Measurements from ENCODE around the gene LNP1. TPM values are rescaled to one million over a fixed set of nuclear protein-coding genes. Genes with fewer than 3 reads are reported as not detected.
A peak's percentile ranks its signal among the peaks of the same experiment; 100 is the strongest.

Gene LNP1
- total RNA-seq, 2 experiments from 2014 or later, result 1.9 to 2.4 TPM

- H3K9me3 Mint-ChIP-seq, result peaks cover 16% of the 10 kb centered on the region
- POLR2A ChIA-PET, result interaction anchor here (1.7 to 4.5 kb wide), 5 partner anchors 63 to 307 kb away, joined by 6 to 44 read pairs (median 13); partner anchors contain the start of genes NIT2 and TFG
- peak overlapping the region; percentile 16 for H3K27ac Mint-ChIP-seq
- no peaks in the 10 kb centered on the region for H3K27me3 Mint-ChIP-seq
- CTCF ChIA-PET, result no interaction called here
- DNase-seq, result no peak
- H3K4me1 Mint-ChIP-seq, result peaks cover 51% of the 10 kb centered on the region
- H3K4me3 Mint-ChIP-seq, result peak overlapping the region; percentile 90
- peaks cover 26% of the 10 kb centered on the region for H3K36me3 Mint-ChIP-seq (ENCODE audit: low read depth)
Measured at GRCh38 chr3:100402891-100403290, 1.6 kb downstream of the LNP1 start.

- no peak overlapping the region for H3K27ac Mint-ChIP-seq
- H3K9me3 Mint-ChIP-seq, result peaks cover 21% of the 10 kb centered on the region
- ChIA-PET CTCF (interaction anchor here (0.7 kb wide), 1 partner anchor 22 kb away, joined by 3 read pairs; no protein-coding TSS in a partner anchor), POLR2A (interaction anchor here (1.1 to 4.5 kb wide), 3 partner anchors 68 to 405 kb away, joined by 3 to 44 read pairs (median 15); partner anchors contain the start of genes NIT2 and TFG)
- H3K36me3 Mint-ChIP-seq (ENCODE audit: low read depth), result peaks cover 30% of the 10 kb centered on the region
- peaks cover 46% of the 10 kb centered on the region for H3K4me1 Mint-ChIP-seq
- peak overlapping the region; percentile 90 for H3K4me3 Mint-ChIP-seq
- DNase-seq, result peak; percentile 21
- no peaks in the 10 kb centered on the region for H3K27me3 Mint-ChIP-seq
Measured at GRCh38 chr3:100403362-100404249, 2.3 kb downstream of the LNP1 start.

GRCh38 chr3:100404250-100404548 lies 2.9 kb downstream of the LNP1 start:
- Mint-ChIP-seq H3K27ac (no peak overlapping the region), H3K9me3 (peaks cover 24% of the 10 kb centered on the region), H3K4me1 (peaks cover 40% of the 10 kb centered on the region), H3K27me3 (no peaks in the 10 kb centered on the region), H3K36me3 (ENCODE audit: low read depth) (peaks cover 31% of the 10 kb centered on the region), H3K4me3 (no peak overlapping the region)
- DNase-seq, result no peak
- ChIA-PET CTCF (interaction anchor here (1.1 kb wide), 1 partner anchor 87 kb away, joined by 3 read pairs; no protein-coding TSS in a partner anchor), POLR2A (interaction anchor here (1.1 kb wide), 1 partner anchor 404 kb away, joined by 3 read pairs; no protein-coding TSS in a partner anchor)

DNA sequence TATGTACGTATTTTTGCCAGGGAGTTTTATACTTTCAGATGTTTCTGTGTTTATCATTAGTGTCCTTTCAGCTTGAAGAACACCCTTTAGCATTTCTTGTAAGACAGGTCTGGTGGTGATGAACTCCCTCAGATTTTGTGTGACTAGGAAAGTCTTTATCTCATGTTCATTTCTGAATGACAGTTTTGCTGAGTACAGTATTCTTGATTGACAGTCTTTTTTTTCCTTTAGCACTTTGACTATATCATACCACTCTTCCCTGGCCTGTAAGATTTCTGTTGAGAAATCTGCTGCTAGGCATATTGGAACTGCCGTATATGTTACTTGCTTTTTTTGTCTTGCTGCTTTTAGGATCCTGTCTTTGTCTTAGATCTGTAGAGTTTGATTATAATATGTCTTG lies 5.8 kb downstream of the LNP1 start:
- peaks cover 24% of the 10 kb centered on the region for H3K4me1 Mint-ChIP-seq
- H3K9me3 Mint-ChIP-seq, result peaks cover 27% of the 10 kb centered on the region
- CTCF ChIA-PET, result no interaction called here
- peaks cover 36% of the 10 kb centered on the region for H3K36me3 Mint-ChIP-seq (ENCODE audit: low read depth)
- POLR2A ChIA-PET, result no interaction called here
- H3K27ac Mint-ChIP-seq, result no peak overlapping the region
- no peak for DNase-seq
- no peak overlapping the region for H3K4me3 Mint-ChIP-seq
- H3K27me3 Mint-ChIP-seq, result no peaks in the 10 kb centered on the region

DNA sequence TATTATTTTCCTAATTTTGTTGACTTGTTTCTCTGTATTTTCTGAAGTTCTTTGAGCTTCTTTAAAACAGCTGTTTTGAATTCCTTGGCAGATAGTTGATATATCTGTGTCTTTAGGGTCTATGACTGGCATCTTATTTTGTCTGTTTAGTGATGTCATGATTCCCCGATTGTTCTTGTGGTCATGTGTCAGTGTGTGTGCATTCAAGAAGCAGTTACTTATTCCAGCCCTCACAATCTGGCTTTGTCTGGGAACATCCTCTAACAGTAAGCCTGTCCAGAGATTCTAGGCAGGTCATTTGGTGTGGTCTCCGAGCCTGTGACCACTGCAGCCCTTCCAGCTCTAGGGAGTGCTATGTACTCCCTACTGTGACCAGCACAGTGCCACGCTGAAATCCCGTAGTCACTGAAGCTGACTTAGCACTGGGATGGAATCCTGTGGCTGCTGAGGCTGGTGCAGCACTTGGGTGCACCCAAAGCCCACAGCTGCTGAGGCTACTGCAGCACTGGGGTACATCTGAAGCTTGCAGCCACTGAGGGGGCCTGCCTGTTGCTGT lies 6.7 kb downstream of the LNP1 start:
- Mint-ChIP-seq H3K4me3 (no peak overlapping the region), H3K9me3 (peaks cover 27% of the 10 kb centered on the region), H3K4me1 (peaks cover 16% of the 10 kb centered on the region), H3K27ac (no peak overlapping the region), H3K36me3 (ENCODE audit: low read depth) (peaks cover 37% of the 10 kb centered on the region), H3K27me3 (no peaks in the 10 kb centered on the region)
- POLR2A ChIA-PET, result no interaction called here
- DNase-seq, result no peak
- CTCF ChIA-PET, result no interaction called here

- DNase-seq, result no peak
- no peak overlapping the region for H3K4me3 Mint-ChIP-seq
- ChIA-PET POLR2A (interaction anchor here (1.3 kb wide), 1 partner anchor 9 kb away, joined by 3 read pairs; no protein-coding TSS in a partner anchor), CTCF (interaction anchor here (0.6 kb wide), 1 partner anchor 483 kb away, joined by 4 read pairs; no protein-coding TSS in a partner anchor)
- no peaks in the 10 kb centered on the region for H3K4me1 Mint-ChIP-seq
- peaks cover 34% of the 10 kb centered on the region for H3K36me3 Mint-ChIP-seq (ENCODE audit: low read depth)
- H3K9me3 Mint-ChIP-seq, result peaks cover 22% of the 10 kb centered on the region
- no peak overlapping the region for H3K27ac Mint-ChIP-seq
- H3K27me3 Mint-ChIP-seq, result no peaks in the 10 kb centered on the region
Measured at GRCh38 chr3:100411091-100411982, 10.0 kb downstream of the LNP1 start.

DNA sequence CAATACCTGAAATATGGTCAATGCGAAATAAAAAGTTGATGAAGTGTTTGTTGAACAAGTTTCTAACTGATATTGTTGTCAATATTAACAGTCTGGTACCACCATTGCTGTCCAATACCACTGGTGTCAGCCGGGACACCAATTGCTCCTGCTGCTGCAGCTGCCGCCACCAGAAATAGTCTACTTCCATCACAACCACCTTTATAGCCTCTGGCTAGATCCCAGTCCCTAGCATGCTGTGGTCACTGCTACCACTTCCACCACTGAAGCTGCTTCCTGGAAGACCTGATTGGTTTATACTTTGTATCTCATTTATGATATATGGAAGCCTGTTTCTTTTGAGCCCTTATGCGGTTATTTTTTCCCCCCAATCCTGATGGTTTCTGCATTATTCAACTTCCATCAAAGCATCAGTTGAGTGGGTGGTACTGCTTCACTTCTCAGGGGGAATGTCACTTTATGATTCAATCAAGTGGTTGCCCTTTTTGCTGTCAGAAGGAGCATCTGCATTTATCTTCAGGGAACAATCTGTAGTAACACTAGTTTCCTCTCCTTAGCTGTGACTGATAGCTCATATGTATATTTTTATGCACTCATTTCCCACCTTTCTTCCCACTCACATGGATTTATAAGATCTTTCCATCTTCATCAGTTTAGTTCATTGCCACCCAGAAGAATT lies 11.7 kb downstream of the LNP1 start:
- no peak overlapping the region for H3K27ac Mint-ChIP-seq
- H3K9me3 Mint-ChIP-seq, result peaks cover 9% of the 10 kb centered on the region
- CTCF ChIA-PET, result no interaction called here
- no peaks in the 10 kb centered on the region for H3K4me1 Mint-ChIP-seq
- DNase-seq, result no peak
- POLR2A ChIA-PET, result no interaction called here
- no peak overlapping the region for H3K4me3 Mint-ChIP-seq
- peaks cover 24% of the 10 kb centered on the region for H3K36me3 Mint-ChIP-seq (ENCODE audit: low read depth)
- no peaks in the 10 kb centered on the region for H3K27me3 Mint-ChIP-seq

DNA sequence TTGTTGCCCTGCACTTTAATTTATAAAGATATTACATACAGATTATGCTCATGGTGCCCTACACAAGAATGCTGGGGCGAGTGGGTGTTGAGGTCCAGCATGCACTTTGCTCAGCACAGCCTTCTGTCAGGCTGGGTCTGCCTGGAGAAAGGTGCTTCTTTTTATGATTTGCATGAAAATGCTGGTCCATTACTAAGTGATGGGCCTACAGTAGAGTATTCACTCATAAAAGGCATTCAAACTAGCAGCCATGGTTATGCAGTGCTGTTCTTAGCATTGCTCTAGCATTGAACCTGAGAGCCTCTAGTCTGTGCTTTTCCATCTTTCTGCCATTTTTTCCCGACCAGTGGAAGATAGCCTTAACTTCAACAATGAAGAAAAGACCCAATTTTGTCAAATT lies 12.3 kb downstream of the LNP1 start:
- no peak for DNase-seq
- peaks cover 21% of the 10 kb centered on the region for H3K36me3 Mint-ChIP-seq (ENCODE audit: low read depth)
- peaks cover 6% of the 10 kb centered on the region for H3K9me3 Mint-ChIP-seq
- no peak overlapping the region for H3K27ac Mint-ChIP-seq
- ChIA-PET POLR2A (no interaction called here), CTCF (no interaction called here)
- H3K4me3 Mint-ChIP-seq, result no peak overlapping the region
- no peaks in the 10 kb centered on the region for H3K27me3 Mint-ChIP-seq
- no peaks in the 10 kb centered on the region for H3K4me1 Mint-ChIP-seq

- no peak overlapping the region for H3K4me3 Mint-ChIP-seq
- ChIA-PET POLR2A (interaction anchor here (1.0 kb wide), 1 partner anchor 15 kb away, joined by 4 read pairs; the partner anchor contains the start of genes LNP1 and TOMM70), CTCF (no interaction called here)
- peaks cover 2% of the 10 kb centered on the region for H3K9me3 Mint-ChIP-seq
- peaks cover 9% of the 10 kb centered on the region for H3K36me3 Mint-ChIP-seq (ENCODE audit: low read depth)
- no peaks in the 10 kb centered on the region for H3K27me3 Mint-ChIP-seq
- H3K27ac Mint-ChIP-seq, result no peak overlapping the region
- no peaks in the 10 kb centered on the region for H3K4me1 Mint-ChIP-seq
- DNase-seq, result no peak
Measured at GRCh38 chr3:100416176-100416575, 14.8 kb downstream of the LNP1 start.

DNA sequence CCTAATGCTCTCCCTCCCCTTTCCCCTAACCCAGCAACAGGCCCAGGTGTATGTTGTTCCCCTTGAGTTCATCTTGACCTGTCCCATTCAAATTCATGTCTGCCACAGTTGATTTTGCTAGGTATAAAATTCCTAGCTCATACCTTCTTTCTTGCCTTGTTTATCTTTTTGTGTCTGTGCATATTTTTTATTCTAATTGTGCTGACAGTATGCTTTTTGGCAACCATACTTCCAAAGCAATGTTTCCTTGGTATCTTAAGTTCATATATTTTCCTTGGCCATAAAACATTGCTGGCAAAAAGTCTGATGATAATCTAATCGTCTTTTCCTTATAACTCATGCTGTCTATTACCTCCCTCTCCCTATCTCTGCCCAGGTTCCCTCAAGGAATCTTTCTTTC lies 15.5 kb downstream of the LNP1 start:
- no peak for DNase-seq
- Mint-ChIP-seq H3K9me3 (no peaks in the 10 kb centered on the region), H3K4me1 (no peaks in the 10 kb centered on the region), H3K27ac (no peak overlapping the region), H3K4me3 (no peak overlapping the region), H3K36me3 (ENCODE audit: low read depth) (peaks cover 8% of the 10 kb centered on the region), H3K27me3 (no peaks in the 10 kb centered on the region)
- CTCF ChIA-PET, result no interaction called here
- POLR2A ChIA-PET, result interaction anchor here (1.0 kb wide), 1 partner anchor 15 kb away, joined by 4 read pairs; the partner anchor contains the start of genes LNP1 and TOMM70

- Mint-ChIP-seq H3K27me3 (no peaks in the 10 kb centered on the region), H3K9me3 (no peaks in the 10 kb centered on the region), H3K36me3 (ENCODE audit: low read depth) (no peaks in the 10 kb centered on the region), H3K27ac (no peak overlapping the region), H3K4me1 (no peaks in the 10 kb centered on the region), H3K4me3 (no peak overlapping the region)
- ChIA-PET POLR2A (interaction anchor here (1.1 kb wide), 1 partner anchor 19 kb away, joined by 6 read pairs; the partner anchor contains the start of gene TOMM70), CTCF (no interaction called here)
- DNase-seq, result no peak
Measured at GRCh38 chr3:100419406-100419805, 18.1 kb downstream of the LNP1 start.

DNA sequence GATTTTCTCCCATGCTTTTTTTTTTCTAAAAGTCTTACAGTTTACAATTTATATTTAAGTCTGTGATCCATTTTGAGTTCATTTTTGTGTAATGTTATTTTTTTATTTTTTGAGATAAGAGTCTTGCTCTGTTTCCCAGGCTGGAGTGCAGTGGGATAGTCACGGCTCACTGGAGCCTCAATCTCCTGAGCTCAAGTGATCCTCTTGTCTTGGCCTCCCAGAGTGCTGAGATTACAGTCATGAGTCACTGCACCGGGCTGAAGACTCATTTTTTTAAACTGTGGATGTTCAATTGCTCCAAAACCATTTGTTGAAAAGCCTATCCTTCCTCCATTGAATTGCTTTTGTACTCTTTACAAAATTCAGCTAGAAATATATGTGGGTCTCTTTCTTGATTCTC lies 19.5 kb downstream of the LNP1 start:
- H3K36me3 Mint-ChIP-seq (ENCODE audit: low read depth), result no peaks in the 10 kb centered on the region
- H3K27ac Mint-ChIP-seq, result no peak overlapping the region
- no peaks in the 10 kb centered on the region for H3K27me3 Mint-ChIP-seq
- H3K4me1 Mint-ChIP-seq, result peaks cover 1% of the 10 kb centered on the region
- H3K9me3 Mint-ChIP-seq, result no peaks in the 10 kb centered on the region
- ChIA-PET CTCF (no interaction called here), POLR2A (no interaction called here)
- H3K4me3 Mint-ChIP-seq, result no peak overlapping the region
- DNase-seq, result no peak
